NCI-H2171 treated with DMSO at 0.1 percent for 48 hours (cell line): ENCODE results near the gene TMEM121B.

Experiments used
- DNase-seq: peaks from one replicate; lab custom pipeline; 2025; lab: John Stamatoyannopoulos, UW

The TMEM121B gene

GRCh38 chr22:17109976-17110375, 11.2 kb downstream of the TMEM121B start:
- no peak for DNase-seq

GRCh38 chr22:17109113-17109865, 11.9 kb downstream of the TMEM121B start:
- no peak for DNase-seq

DNA sequence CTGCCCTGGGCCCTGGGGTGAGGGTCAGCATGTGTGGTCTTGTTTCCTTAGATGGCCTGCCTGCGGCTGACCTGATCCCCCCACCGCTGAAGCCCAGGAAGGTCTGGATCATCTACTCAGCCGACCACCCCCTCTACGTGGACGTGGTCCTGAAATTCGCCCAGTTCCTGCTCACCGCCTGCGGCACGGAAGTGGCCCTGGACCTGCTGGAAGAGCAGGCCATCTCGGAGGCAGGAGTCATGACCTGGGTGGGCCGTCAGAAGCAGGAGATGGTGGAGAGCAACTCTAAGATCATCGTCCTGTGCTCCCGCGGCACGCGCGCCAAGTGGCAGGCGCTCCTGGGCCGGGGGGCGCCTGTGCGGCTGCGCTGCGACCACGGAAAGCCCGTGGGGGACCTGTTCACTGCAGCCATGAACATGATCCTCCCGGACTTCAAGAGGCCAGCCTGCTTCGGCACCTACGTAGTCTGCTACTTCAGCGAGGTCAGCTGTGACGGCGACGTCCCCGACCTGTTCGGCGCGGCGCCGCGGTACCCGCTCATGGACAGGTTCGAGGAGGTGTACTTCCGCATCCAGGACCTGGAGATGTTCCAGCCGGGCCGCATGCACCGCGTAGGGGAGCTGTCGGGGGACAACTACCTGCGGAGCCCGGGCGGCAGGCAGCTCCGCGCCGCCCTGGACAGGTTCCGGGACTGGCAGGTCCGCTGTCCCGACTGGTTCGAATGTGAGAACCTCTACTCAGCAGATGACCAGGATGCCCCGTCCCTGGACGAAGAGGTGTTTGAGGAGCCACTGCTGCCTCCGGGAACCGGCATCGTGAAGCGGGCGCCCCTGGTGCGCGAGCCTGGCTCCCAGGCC, 12.7 kb downstream of the TMEM121B start:
- DNase-seq, result no peak

DNA sequence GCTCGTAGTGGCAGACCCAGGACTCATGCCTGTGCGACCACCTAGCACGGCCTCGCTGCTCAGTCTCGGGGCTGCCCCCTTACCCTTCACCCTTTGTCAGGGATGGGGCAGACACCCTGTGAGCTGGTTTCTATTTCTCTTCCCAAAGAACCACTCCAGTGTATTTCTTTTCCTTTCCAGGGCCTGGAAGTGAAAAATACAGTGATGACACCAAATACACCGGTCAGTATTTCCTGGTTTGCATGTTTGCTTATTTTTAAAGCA, 13.7 kb downstream of the TMEM121B start:
- no peak for DNase-seq

GRCh38 chr22:17106785-17107546, 14.2 kb downstream of the TMEM121B start:
- DNase-seq, result no peak

GRCh38 chr22:17106161-17106784, 14.9 kb downstream of the TMEM121B start:
- no peak for DNase-seq

DNA sequence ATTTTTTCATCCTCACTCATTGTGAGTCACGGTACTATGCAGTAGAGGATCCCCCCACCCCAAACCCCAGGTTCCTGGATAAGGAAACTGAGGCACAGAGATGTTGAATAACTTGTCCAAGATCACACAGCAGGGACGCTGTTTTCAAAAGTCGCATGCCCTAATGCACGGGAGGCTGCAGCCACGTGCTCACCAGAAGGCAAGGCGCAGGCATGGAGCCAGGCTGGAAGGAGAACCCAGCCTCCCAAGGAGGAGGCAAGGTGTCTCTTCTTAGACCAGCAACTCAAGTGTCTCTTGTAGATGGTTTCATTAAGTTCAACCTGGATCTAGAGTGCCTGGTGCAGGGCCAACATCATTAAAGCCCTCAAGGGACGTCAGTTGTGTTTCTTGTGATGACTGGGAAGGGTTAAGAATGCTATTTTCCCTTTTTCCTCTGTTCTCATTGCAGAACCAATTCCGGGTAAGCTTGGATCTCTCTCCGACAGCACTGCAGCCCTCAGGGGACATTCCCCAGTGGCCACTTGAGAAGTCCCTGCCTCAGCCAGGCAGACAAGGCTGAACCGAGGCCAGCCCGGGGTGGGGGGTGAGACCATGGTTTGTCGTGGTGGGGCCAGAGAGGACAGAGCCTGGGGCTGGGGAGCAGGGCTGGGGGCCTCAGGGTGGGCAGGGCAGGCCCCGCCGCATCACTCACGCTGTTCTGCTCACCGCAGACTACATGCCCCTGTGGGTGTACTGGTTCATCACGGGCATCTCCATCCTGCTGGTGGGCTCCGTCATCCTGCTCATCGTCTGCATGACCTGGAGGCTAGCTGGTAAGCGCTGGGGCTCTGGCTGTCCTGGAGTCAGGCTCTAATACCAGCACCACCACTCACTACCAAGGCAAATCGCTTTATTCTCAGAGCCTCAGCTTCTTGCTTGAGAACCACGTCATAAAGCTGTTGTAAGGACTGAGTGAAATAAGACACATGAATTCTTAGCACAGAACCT, 15.7 kb downstream of the TMEM121B start:
- no peak for DNase-seq

- no peak for DNase-seq
Observed at GRCh38 chr22:17104336-17104935, 16.7 kb downstream of the TMEM121B start.

DNA sequence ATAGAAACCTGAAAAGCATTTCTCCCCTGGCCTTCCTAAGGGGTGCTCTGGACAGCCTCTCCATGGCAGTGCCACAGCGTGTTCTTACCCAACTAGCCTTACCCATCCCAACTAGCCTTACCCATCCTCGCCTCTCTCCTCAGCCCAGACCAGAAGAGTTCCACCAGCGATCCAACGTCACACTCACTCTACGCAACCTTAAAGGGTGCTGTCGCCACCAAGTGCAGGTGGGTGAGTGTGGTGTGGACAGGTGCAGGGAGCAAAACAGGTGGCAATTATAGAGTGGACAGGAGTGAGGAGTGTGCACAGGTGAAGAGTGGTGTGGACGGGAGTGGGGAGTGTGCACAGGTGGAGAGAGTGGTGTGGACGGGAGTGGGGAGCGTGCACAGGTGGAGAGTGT, 17.8 kb downstream of the TMEM121B start:
- DNase-seq, result no peak

GRCh38 chr22:17102297-17102667, 18.9 kb downstream of the TMEM121B start:
- no peak for DNase-seq

- peak; percentile 89 for DNase-seq
Observed at GRCh38 chr22:17101475-17102296, 19.5 kb downstream of the TMEM121B start.

DNA sequence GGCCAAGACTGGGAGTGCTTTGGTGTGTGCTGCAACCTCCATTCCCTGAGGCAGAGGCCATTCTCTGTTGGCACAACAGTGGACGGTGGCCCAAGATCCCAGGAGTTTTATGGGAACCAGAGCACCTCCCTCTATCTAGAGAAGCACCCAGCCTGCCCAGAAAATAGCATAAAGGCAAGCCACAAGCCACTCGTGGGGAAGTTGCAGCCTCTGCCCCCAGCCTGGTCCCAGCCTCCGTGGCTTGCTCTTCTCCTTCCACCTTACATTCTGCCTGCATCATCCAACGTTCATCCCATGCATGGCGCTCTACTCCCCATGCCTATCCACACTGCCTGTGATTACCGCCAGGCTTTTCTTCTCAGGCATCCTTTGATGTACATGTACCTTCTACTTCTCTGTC, 20.5 kb downstream of the TMEM121B start:
- DNase-seq, result no peak

GRCh38 chr22:17098379-17098819, 22.8 kb downstream of the TMEM121B start:
- no peak for DNase-seq

- DNase-seq, result peak; percentile 61
Observed at GRCh38 chr22:17097701-17098100, 23.5 kb downstream of the TMEM121B start.

DNA sequence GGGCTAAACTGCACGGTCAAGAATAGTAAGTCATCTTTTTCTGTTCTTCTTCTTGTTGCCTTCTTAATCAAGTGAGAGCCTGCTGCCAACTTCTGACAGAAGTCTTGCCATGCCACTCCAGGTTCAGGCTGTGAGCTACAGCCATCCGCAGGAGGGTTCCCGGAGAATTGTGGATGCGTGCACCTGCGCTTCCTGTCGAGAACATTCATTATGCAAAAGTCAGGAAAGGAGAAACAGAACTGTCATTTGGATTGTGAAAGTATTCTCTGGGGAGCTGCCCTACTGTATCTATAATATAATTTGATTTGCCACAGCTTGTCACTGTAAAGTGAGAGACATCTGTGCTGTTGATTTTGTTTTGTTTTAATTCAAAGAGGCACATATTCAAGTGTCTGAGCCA, 24.1 kb downstream of the TMEM121B start:
- DNase-seq, result peak; percentile 87

DNA sequence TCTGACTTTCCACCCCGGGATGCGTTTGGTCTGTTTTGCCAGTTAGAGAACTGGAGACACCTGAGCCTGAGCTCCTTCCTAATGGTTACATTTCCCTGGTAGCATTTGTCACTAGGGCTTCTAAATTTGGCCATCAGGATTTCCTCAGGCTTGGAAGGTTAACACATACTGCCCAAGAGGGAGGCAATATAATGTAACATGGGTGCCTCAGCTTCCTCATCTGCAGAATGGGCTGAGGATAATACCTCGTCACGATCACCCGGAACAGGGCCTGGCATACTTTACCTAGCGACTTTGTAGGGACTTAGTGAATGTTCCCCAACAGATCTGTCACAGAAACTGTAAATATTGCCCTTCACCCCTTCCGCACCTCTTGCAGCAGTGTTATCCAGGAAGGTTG, 25.1 kb downstream of the TMEM121B start:
- no peak for DNase-seq

GRCh38 chr22:17095538-17095937, 25.6 kb downstream of the TMEM121B start:
- DNase-seq, result peak; percentile 68

GRCh38 chr22:17093081-17093480, 28.1 kb downstream of the TMEM121B start:
- no peak for DNase-seq

DNA sequence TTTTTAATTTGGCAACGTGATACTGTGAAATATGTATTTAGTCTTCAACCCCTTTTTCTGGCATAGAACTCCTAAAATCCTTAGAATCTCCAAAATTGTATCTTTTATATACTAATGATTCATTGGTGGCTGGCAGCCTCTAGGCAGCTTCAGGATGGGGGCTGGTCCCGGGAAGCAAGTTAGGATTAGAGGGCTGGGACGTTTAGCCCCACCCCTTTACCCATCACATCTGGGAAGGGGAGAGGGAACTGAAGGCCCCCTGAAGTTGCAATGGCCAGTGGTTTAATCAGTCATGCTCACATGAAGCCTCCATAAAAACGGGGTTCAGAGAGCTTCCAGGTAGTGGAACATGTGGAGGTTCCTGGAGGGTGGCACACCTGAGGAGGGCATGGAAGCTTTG, 29.3 kb downstream of the TMEM121B start:
- DNase-seq, result no peak

GRCh38 chr22:17090550-17090949, 30.6 kb downstream of the TMEM121B start:
- DNase-seq, result no peak
